Activated T-cell treated with anti-CD3 and anti-CD28 coated beads, Interleukin-2, amount 50 U/mL, for 4 hours (primary cell): ENCODE data around the gene TRIM42. TPM values are rescaled to one million over a fixed set of nuclear protein-coding genes. Genes with fewer than 3 reads are reported as not detected.

Experiments
- ATAC-seq, 2 donors: fragments of 200-7000 bp; cut with Tn5 transposase; one replicate each; pipeline ENCODE4 v1.10.0; 2021
- DNase-seq: peaks from one replicate; pipeline ENCODE4 v3.0.0-alpha.2; 2020
- H3K27me3 Mint-ChIP-seq: one replicate; pipeline ENCODE4 v1.8.0; 2021; ENCODE audit warnings: low read depth, mixed read lengths
- H3K36me3 Mint-ChIP-seq: one replicate; pipeline ENCODE4 v1.8.0; 2022; ENCODE audit warnings: mixed read lengths; ENCODE audit not compliant: insufficient read depth
- H3K4me1 Mint-ChIP-seq: one replicate; pipeline ENCODE4 v1.8.0; 2021; ENCODE audit warnings: low read depth, mixed read lengths
- H3K4me3 Mint-ChIP-seq: one replicate; pipeline ENCODE4 v1.8.0; 2021; ENCODE audit warnings: mild to moderate bottlenecking, moderate library complexity, mixed read lengths
- H3K9me3 Mint-ChIP-seq: one replicate; pipeline ENCODE4 v1.8.0; 2021; ENCODE audit warnings: mixed read lengths
- total RNA-seq, 3 donors: library from RNA; stranded (reverse); gene quantifications; one replicate each; pipeline ENCODE4 v1.2.1, GENCODE V29; 2021

TRIM42 gene
- total RNA-seq, 3 donors from 2014 or later: not detected

DNA sequence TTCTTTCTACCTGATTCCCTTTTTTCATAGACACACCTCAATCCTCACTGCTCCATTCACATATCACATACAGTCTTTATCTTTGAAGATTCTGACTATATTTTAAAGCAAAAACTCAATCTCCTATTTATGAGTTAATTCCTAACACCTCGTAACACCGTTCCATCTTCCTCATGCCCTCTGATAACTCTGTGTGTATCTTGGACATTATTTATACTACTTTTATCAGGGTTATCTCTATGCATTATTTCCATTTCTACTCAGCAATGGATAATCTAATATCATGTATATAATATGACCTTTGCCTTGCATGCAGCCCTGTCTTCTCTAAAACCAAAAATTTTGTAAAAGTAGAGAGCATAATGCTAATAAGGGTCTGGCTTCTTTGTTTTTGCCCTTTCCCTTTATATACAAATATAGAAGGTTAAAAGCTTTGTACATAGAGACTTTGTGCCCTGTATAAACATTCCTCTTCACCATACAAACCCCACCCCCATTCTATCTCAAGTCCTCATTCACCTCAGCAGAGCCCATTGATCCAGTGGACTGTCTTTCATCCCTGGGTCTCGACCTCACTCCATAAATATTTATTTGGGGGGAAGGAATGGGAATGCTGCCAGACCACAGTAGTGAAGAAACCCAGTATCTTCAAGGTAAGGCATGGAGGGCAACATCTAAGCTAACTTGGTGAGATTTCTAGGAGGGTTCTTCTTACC, 21.8 kb downstream of the TRIM42 start:
- H3K4me1 Mint-ChIP-seq: no peaks in the 10 kb centered on the region
- ATAC-seq: no peak
- H3K9me3 Mint-ChIP-seq: no peaks in the 10 kb centered on the region
- no peaks in the 10 kb centered on the region for H3K36me3 Mint-ChIP-seq
- peaks cover 9% of the 10 kb centered on the region for H3K27me3 Mint-ChIP-seq
- H3K4me3 Mint-ChIP-seq: no peak overlapping the region
- no peak for DNase-seq

- Mint-ChIP-seq H3K9me3 (no peaks in the 10 kb centered on the region), H3K4me1 (no peaks in the 10 kb centered on the region), H3K4me3 (no peak overlapping the region), H3K36me3 (no peaks in the 10 kb centered on the region), H3K27me3 (peaks cover 9% of the 10 kb centered on the region)
- DNase-seq (no peak), ATAC-seq (no peak)
These were observed 24.4 kb downstream of the TRIM42 start for GRCh38 chr3:140702281-140702680.

DNA sequence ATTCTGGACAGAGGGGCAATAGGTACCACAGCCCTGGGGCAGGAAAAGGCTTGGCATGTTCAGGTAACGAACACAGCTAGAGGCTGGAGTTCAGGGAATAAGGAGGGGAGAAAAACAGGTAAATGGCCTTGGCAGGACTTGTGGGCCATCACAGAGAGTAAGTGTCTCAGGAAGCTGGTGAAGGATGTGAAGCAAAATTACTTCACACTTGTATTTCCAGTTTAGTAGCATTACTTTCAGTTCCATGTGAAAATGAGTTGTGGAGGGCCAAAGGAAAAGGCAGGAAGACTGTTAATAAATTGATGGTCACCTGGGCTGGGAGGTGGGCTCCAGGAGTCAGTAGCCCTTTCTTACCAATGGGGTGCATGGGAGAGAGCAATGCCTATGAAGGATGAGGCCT, 25.6 kb downstream of the TRIM42 start:
- ATAC-seq (no peak), DNase-seq (no peak)
- Mint-ChIP-seq H3K27me3 (peaks cover 11% of the 10 kb centered on the region), H3K4me1 (no peaks in the 10 kb centered on the region), H3K4me3 (no peak overlapping the region), H3K36me3 (no peaks in the 10 kb centered on the region), H3K9me3 (no peaks in the 10 kb centered on the region)

DNA sequence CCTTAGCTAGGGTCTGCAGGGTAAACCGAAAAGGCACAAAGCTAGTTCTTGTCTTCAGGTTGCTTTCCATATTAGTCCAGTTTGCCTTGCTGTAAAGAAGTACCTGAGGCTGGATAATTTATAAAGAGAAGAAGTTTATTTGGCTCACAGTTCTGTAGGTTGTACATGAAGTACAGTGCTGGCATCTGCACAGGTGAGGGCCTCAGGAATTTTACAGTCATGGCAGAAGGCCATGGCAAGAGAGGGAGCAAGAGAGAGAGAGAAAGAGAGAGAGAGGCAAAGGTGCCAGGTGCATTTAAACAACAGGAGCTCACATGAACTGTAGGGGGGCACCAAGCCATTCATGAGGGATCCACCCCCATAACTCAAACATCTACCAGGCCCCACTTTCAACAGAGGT, 26.9 kb downstream of the TRIM42 start:
- no peak for DNase-seq
- no peaks in the 10 kb centered on the region for H3K36me3 Mint-ChIP-seq
- H3K4me1 Mint-ChIP-seq: no peaks in the 10 kb centered on the region
- no peak overlapping the region for H3K4me3 Mint-ChIP-seq
- ATAC-seq: no peak
- H3K27me3 Mint-ChIP-seq: peaks cover 8% of the 10 kb centered on the region
- H3K9me3 Mint-ChIP-seq: no peaks in the 10 kb centered on the region

- no peaks in the 10 kb centered on the region for H3K4me1 Mint-ChIP-seq
- H3K4me3 Mint-ChIP-seq: no peak overlapping the region
- DNase-seq (no peak), ATAC-seq (no peak)
- no peaks in the 10 kb centered on the region for H3K36me3 Mint-ChIP-seq
- peaks cover 8% of the 10 kb centered on the region for H3K27me3 Mint-ChIP-seq
- H3K9me3 Mint-ChIP-seq: no peaks in the 10 kb centered on the region
These were observed 28.1 kb downstream of the TRIM42 start for GRCh38 chr3:140705954-140706353.

- no peak for ATAC-seq
- no peak overlapping the region for H3K4me3 Mint-ChIP-seq
- H3K36me3 Mint-ChIP-seq: no peaks in the 10 kb centered on the region
- no peak for DNase-seq
- H3K4me1 Mint-ChIP-seq: no peaks in the 10 kb centered on the region
- no peaks in the 10 kb centered on the region for H3K9me3 Mint-ChIP-seq
- peaks cover 8% of the 10 kb centered on the region for H3K27me3 Mint-ChIP-seq
These were observed 28.5 kb downstream of the TRIM42 start for GRCh38 chr3:140706360-140706759.

DNA sequence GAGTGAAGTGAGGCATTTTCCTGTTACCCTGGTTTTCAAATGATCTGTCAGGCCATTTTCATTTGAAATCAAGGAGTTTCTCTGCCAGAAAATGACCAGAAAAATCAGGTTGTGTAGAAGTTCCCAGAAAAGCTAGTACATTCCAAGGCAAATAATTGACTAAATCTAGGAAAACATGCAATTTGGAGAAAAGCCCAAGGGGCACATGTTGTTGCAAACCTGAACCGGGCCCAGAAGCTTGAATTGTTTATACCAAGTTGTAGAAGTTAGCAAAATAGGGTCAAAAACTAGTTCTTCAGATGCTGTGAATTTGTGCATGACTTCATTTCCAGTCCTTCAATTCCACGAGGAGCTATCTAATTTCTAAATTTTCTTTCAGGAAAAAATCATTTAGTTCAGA, 31.0 kb downstream of the TRIM42 start:
- peaks cover 2% of the 10 kb centered on the region for H3K27me3 Mint-ChIP-seq
- DNase-seq (no peak), ATAC-seq (no peak)
- H3K4me1 Mint-ChIP-seq: no peaks in the 10 kb centered on the region
- H3K36me3 Mint-ChIP-seq: no peaks in the 10 kb centered on the region
- H3K4me3 Mint-ChIP-seq: no peak overlapping the region
- H3K9me3 Mint-ChIP-seq: no peaks in the 10 kb centered on the region

DNA sequence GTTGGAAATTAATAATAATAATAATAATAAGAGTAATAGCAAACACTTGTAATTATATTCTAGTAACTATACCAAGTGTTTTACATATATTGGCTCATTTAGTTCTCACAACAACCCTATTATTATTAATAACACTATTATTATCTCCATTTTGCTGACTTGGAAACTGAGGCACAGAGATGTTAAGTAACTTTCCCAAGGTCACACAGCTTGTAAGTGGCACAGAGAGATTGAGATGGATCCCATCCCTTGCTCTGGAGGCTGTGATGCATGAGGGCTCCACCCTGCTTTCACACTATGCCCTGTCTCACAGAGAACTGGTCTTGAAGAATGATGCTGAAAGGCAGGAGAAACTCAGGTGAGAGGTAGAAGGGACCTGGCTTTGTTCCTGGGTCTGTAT, 31.9 kb downstream of the TRIM42 start:
- no peaks in the 10 kb centered on the region for H3K9me3 Mint-ChIP-seq
- no peak overlapping the region for H3K4me3 Mint-ChIP-seq
- H3K27me3 Mint-ChIP-seq: peaks cover 2% of the 10 kb centered on the region
- DNase-seq (no peak), ATAC-seq (no peak)
- no peaks in the 10 kb centered on the region for H3K36me3 Mint-ChIP-seq
- no peaks in the 10 kb centered on the region for H3K4me1 Mint-ChIP-seq

DNA sequence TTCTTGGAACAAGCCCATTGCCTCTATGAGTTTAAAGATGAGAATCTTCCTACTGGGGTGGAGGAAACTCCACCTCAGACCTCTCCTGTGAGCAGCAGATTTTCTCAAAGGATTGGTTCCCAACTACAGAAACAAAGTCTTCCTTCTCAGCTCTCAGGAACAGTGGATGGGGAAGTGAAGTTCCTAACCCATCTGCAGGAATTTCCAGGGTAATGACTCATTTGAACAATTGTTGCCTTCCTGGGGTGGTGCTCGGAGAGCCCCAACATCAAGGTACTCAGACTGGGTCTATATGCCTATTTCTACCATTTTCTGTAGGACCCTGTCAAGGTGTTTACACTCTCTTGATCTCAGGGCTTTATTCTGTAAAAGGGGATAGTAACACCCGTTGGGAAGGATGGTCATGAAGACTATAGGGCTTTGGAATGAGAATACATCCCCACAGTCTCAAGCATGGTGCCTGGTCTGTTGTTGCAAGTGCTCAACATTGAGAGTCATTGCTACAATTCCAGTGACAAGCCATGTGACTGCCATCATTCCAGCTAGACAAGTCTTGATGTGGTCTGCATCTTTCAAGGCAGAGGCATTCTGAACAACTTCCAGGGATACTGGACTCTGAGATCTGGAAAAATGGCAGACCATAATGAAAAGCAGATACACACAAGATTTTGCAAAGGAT, 33.0 kb downstream of the TRIM42 start:
- ATAC-seq (no peak), DNase-seq (no peak)
- Mint-ChIP-seq H3K27me3 (peaks cover 2% of the 10 kb centered on the region), H3K9me3 (no peaks in the 10 kb centered on the region), H3K4me3 (no peak overlapping the region), H3K4me1 (no peaks in the 10 kb centered on the region), H3K36me3 (no peaks in the 10 kb centered on the region)

DNA sequence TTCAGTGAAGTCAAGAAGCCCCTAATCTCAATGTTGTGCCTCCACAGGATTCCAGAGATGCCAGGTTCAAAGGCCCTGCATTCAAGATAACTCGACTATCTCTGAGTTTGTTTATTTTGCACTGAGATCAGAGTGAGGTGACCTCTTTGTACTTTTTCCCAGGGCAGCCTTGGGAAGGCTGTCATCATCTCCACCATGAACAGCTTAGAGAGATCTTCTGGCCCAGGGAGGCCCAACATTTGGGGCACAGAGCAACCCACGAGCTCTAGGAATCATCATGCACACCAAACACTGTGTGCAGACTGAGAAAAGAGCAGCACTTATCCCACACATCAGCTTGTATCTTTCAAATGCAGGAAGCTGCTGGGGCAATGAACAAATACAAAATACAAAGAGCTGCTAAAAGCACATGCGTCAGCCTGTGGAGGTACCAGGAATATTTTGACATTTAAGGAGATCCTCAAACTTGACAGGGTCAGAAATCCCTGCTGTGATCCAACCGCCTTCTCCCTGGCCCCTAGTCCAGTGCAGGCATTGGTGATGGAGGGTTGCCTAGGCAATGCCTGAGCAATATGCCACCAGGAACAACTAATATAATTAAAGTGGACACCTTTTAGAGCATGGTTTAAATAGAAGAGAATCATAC, 33.6 kb downstream of the TRIM42 start:
- ATAC-seq: no peak
- H3K4me3 Mint-ChIP-seq: no peak overlapping the region
- H3K4me1 Mint-ChIP-seq: no peaks in the 10 kb centered on the region
- peaks cover 2% of the 10 kb centered on the region for H3K27me3 Mint-ChIP-seq
- no peak for DNase-seq
- H3K9me3 Mint-ChIP-seq: no peaks in the 10 kb centered on the region
- no peaks in the 10 kb centered on the region for H3K36me3 Mint-ChIP-seq

- no peaks in the 10 kb centered on the region for H3K36me3 Mint-ChIP-seq
- H3K9me3 Mint-ChIP-seq: no peaks in the 10 kb centered on the region
- H3K4me3 Mint-ChIP-seq: no peak overlapping the region
- H3K27me3 Mint-ChIP-seq: peaks cover 1% of the 10 kb centered on the region
- no peaks in the 10 kb centered on the region for H3K4me1 Mint-ChIP-seq
- ATAC-seq (no peak), DNase-seq (no peak)
These were observed 34.4 kb downstream of the TRIM42 start for GRCh38 chr3:140712301-140712700.

GRCh38 chr3:140715035-140715434, 37.2 kb downstream of the TRIM42 start:
- no peaks in the 10 kb centered on the region for H3K36me3 Mint-ChIP-seq
- no peaks in the 10 kb centered on the region for H3K9me3 Mint-ChIP-seq
- no peak for ATAC-seq
- H3K4me3 Mint-ChIP-seq: no peak overlapping the region
- H3K27me3 Mint-ChIP-seq: no peaks in the 10 kb centered on the region
- no peaks in the 10 kb centered on the region for H3K4me1 Mint-ChIP-seq
- DNase-seq: no peak

DNA sequence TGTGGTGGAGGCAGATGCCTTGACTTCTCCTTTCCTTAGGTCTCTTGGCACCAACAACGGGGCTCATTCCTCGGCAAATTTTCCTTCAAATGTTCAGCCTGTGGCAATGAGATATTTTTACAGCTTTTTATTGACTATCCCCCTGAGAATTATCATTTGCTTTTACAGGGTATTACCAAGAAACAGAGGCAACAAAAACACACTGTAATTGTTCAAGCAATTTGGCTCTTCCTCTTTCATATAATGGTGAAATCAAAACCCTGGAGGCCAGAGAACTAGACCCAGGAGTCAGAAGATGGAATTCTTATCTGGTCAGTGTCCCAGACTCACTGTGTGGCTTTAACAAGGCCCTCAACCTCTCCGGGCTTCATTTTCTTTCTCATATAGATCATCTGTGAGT, 40.1 kb downstream of the TRIM42 start:
- Mint-ChIP-seq H3K4me1 (no peaks in the 10 kb centered on the region), H3K9me3 (no peaks in the 10 kb centered on the region), H3K27me3 (no peaks in the 10 kb centered on the region), H3K4me3 (no peak overlapping the region), H3K36me3 (no peaks in the 10 kb centered on the region)
- ATAC-seq (no peak), DNase-seq (no peak)

DNA sequence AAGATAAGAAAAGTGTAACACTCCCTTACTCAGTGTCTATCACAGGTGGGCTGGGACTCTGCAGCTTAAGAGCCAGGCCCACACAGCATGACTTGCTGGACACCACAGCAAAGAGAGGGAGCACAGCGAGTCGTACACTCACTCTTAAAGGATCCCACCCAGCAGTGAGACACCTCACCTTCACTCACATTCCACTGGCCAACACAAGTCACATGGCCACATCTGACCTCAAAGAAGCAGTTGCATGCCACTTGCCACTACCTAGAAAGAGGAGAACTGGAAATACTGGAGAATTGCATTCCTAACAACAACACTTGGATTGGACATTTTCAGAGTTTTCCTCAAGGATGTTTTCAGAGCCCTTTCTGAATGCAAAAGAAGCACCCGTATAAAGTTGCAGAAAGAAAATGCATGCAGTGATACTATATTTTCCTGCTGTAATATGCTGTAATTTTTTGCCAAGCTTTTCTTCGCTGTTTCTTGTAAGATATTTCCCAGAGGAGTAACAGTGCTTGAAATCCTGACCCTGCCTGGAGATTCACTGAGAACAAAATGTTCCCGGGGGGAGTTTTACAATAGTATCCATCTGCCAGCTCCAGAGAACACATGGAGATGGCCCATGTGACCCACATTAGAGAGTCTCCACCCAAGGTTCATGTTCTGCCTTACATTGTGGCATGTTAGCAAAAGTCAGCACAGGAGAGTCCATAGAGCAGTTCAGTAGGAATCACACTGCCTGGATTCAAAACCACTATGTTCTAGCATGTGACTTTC, 42.2 kb downstream of the TRIM42 start:
- no peaks in the 10 kb centered on the region for H3K36me3 Mint-ChIP-seq
- DNase-seq (no peak), ATAC-seq (no peak)
- H3K4me1 Mint-ChIP-seq: no peaks in the 10 kb centered on the region
- no peaks in the 10 kb centered on the region for H3K27me3 Mint-ChIP-seq
- no peaks in the 10 kb centered on the region for H3K9me3 Mint-ChIP-seq
- H3K4me3 Mint-ChIP-seq: no peak overlapping the region
